ENCODE measurements around the gene ID2. TPM values are rescaled to one million over a fixed set of nuclear protein-coding genes. Genes with fewer than 3 reads are reported as not detected.

ID2 gene
- total RNA-seq, 1 donor from 2014 or later = 28.3 TPM

DNA sequence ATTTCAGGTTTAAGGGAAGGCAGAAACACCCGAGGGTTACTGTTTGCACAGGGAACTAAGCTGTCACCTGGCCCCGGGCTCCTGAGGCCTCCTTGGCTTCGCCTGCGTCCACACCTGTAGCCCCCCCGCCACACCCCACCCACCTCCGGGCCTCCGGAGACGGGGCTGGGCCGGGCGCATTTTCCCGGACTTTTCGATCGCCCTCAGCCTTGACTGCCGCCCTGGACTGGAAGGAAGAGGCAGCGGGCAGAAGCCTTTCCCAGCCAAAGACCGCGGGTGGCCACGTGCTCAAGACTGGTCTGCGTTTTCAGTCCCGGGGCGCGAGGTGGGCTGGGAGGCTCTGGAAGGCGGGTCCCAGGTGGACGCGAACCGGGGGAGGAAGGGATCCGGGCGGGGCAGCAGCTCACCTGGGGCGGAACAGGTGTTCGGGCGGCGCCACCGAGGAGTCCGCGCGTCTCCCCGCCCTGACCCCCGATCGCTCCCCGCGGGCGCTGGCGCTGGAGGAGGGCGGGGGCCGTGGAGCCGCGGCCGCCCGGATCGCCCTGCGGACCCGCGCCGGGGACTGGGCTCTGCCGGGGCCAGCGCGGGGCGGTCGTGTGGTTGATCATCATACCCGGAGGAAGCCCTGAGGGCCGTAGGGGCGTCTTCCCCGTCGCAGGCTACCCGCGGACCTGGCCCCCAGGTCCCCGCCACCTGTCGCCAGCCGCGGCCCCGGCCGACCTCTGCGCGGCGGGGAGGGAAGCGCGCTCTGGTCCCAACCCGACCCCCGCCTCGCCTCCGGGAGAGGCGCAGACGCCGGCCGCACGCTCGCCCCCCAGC is 3.2 kb downstream of the ID2 start:
- no peak for DNase-seq (ENCODE audit: low read depth)
- TF ChIP-seq, protein P1, sequence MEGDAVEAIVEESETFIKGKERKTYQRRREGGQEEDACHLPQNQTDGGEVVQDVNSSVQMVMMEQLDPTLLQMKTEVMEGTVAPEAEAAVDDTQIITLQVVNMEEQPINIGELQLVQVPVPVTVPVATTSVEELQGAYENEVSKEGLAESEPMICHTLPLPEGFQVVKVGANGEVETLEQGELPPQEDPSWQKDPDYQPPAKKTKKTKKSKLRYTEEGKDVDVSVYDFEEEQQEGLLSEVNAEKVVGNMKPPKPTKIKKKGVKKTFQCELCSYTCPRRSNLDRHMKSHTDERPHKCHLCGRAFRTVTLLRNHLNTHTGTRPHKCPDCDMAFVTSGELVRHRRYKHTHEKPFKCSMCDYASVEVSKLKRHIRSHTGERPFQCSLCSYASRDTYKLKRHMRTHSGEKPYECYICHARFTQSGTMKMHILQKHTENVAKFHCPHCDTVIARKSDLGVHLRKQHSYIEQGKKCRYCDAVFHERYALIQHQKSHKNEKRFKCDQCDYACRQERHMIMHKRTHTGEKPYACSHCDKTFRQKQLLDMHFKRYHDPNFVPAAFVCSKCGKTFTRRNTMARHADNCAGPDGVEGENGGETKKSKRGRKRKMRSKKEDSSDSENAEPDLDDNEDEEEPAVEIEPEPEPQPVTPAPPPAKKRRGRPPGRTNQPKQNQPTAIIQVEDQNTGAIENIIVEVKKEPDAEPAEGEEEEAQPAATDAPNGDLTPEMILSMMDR (conservative IDR thresholded peaks at IDR 0.05; ENCODE audit: low read depth, low read length) = no peak
- H3K4me3 ChIP-seq (ENCODE audit: low read depth, low read length) = peak overlapping the region; percentile 97

DNA sequence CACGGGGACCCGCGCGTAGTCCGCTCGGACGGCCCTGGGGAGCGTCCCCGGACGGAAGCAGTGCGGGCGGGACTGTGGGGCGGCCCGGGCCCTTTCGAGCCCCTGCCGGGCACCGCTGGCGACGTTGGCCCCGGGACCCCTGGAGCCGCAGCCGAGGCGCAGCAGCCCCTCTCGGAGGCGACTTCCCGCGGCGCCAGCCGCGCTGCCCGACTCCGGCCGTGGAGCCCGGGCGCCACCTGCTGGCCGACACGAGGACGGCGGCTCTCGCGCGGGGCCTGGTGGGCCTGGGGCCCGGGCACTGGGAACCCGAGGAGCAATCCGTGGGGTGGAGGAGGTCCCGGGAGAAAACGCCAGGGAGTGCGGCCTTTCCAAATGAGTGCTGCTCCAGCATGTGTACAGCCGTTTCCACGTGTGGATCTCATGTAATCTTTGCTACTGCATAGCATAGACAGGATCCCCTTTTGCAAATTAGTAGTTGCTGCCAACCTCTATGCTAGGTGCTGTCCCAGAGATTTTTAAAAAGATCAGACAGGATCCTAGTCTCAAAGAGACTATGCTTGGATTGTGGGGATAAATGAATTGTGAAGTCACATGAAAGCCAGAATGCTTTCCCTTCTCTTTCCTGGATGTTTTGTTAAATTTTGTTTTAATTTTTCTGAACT is 4.0 kb downstream of the ID2 start:
- H3K4me3 ChIP-seq (ENCODE audit: low read depth, low read length) = peak overlapping the region; percentile 97
- TF ChIP-seq, protein P1 (conservative IDR thresholded peaks at IDR 0.05; ENCODE audit: low read depth, low read length) = peak; percentile 78
- DNase-seq (ENCODE audit: low read depth) = no peak

DNA sequence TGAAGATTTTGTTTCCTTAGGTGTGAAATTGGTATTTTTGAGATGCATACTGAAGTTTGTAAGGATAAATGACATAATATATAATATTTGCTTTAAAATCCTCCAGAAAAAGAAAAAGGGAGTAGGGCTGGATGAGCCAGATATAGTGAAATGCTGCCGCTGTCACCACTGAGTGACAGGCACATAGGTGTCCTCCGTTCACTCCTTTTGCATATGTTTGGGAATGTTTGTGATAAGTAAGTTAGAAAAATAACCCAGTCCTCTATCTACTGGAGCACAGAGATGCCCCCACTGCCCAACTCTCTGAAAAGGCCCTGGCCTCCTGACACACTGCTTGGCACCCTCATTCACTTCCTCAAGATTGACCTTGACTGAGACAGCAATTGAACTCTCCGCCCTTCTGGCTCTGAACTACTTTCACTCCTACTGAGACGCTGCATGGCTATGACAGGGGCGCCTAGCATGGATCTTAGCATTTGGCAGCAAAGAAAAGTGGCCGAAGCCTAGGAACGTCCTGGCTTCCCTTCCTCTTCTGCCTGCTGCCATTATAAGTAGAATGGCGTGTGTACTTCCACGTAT is 10.1 kb downstream of the ID2 start:
- H3K4me3 ChIP-seq (ENCODE audit: low read depth, low read length) = no peak overlapping the region
- TF ChIP-seq, protein P1 (conservative IDR thresholded peaks at IDR 0.05; ENCODE audit: low read depth, low read length) = no peak
- DNase-seq (ENCODE audit: low read depth) = no peak

DNA sequence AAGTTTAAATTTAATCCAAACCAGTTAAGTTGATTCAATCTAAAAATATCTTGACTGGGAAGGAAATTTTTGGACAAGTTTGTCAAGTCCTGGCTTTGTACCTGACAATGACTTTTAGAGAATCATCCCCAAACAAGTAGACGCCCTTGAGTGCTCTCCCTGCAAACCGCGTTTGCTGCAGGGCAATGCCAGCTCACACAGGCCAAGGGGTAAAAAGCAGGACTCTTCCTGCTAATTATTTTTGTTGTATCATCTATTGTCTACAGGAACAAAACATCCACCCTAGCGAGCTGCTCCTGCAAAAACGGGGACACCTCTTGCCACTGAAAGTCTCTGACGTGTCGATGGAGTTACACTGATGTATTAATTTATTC is 10.9 kb downstream of the ID2 start:
- DNase-seq (ENCODE audit: low read depth) = no peak
- peak overlapping the region; percentile 51 for H3K4me3 ChIP-seq (ENCODE audit: low read depth, low read length)
- TF ChIP-seq, protein P1 (conservative IDR thresholded peaks at IDR 0.05; ENCODE audit: low read depth, low read length) = no peak

DNA sequence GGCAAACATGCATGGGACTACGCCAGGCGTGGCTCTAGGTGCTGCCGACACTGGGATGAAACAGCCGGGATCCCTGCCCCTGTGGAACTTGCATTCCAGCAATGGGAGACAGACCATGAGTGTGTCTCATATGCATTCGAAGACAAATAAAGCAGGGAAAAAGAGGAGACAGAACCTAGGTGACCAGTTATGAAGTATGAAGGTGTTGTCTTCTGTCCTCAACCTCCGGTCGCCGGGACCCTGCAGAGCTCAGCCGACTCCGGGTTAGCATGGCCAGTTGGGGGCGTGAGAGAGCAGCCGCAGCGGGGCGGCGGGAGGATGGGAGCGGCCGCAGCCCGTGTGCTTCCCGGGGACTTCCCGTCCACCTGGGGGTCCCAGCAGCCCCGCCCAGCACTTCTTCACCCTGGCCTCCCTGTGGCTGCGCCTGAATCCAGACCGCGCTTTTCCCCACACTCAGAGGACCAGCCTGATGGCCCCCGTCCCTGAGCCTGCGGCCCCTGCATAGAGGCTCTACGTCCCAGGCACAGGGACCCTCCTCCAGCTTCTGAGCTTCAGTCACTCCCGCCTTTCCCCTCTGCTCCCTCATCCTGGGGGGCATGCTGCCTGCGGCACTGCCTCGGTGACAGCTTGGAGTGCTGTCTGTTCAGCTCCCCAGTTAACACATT is 11.4 kb downstream of the ID2 start:
- TF ChIP-seq, protein P1 (conservative IDR thresholded peaks at IDR 0.05; ENCODE audit: low read depth, low read length) = peak; percentile 81
- peak overlapping the region; percentile 51 for H3K4me3 ChIP-seq (ENCODE audit: low read depth, low read length)
- DNase-seq (ENCODE audit: low read depth) = no peak

DNA sequence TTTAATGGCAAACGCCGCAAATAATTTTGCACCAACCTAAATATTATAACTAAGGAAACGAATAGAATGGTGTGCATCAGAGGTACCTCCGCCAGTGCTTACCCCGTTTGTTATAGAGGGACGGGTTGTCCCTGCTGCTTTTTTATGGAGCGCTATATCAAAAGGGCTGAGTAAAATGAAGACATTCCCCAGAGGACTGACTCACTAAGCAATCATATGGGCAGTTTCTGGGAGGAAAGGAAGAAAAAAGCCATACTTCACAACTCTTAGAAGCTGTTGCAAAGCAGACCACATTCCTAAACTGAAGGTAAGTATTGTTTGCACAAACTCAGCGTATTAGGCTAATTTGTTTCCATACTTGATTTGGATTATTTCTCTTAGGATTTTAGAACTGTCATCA is 12.9 kb downstream of the ID2 start:
- no peak for DNase-seq (ENCODE audit: low read depth)
- H3K4me3 ChIP-seq (ENCODE audit: low read depth, low read length) = no peak overlapping the region
- TF ChIP-seq, protein P1 (conservative IDR thresholded peaks at IDR 0.05; ENCODE audit: low read depth, low read length) = no peak
